Measurements from ENCODE around the gene HMOX1.

The HMOX1 gene, protein sequence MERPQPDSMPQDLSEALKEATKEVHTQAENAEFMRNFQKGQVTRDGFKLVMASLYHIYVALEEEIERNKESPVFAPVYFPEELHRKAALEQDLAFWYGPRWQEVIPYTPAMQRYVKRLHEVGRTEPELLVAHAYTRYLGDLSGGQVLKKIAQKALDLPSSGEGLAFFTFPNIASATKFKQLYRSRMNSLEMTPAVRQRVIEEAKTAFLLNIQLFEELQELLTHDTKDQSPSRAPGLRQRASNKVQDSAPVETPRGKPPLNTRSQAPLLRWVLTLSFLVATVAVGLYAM

GRCh38 chr22:35380537-35381423 lies at the start of gene HMOX1:
HMOX1 (plus strand) TSS chr22:35381096; CDS start chr22:35381174, 78 bp downstream.
- no peak for DNase-seq

- no peak for DNase-seq
Measured at GRCh38 chr22:35332278-35332677, 48.6 kb upstream of the HMOX1 start.

GRCh38 chr22:35333220-35333619 lies 47.7 kb upstream of the HMOX1 start:
- DNase-seq: no peak

- DNase-seq: no peak
Measured at GRCh38 chr22:35334004-35334403, 46.9 kb upstream of the HMOX1 start.

- no peak for DNase-seq
Measured at GRCh38 chr22:35335468-35335867, 45.4 kb upstream of the HMOX1 start.

DNA sequence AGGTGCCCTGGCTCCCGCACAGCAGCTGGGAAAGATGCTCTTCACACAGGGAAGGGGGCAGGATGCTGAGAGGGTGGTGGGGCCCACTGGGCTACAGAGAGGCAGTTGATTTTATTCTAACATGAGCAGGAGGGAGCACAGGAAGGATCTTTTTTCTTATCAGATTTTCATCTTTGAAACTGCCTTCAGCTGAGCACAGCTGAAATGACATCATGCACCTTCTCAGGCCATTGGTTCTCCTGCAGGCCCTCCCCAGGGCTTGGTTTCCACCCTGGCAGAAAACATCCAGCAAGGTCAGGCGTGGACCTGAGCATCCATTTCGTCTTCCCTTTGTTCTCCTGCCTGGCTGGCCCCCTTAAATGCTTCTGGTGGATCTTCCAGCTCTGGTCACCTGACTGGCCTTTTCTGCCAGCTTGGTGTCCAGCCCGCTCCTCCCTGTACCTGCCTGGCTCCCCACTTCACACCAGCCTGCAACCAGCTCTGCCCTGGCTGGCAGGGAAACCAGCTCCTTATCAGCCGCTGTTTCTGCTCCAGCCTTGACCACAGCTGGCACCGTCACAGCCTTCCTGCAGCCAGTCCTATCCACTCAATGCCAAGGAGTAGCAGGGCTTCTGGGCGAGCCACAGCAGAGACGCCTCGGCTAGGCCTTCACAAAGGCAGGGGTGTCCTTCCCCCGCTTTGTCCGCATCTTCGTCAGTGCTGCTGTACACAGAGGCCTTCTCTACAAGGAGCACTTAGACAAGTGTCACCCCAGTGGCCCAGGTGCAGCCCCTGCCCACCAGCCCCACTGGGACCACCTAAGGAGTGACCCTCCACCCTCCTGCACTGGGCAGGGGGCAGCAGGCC lies 44.7 kb upstream of the HMOX1 start:
- DNase-seq: no peak

DNA sequence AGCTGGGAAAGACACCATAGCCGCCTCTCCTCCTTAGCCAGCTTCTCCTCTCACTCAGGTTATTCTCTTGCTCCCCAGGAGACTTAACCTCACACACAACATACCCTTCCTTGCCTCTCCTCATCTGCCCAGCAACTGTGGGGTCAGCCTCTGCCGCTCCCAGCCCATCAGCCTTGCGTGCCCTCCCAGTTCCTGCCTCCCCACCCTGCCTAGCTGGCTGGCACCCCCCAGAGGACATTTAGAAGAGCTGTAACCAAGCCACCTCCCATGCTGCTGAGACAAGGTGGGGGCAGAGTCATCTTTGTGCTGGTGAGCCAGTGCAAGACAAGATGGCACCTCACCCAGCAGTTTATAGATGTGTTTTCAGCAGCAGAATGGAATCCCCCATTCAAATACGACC lies 43.0 kb upstream of the HMOX1 start:
- DNase-seq: no peak

DNA sequence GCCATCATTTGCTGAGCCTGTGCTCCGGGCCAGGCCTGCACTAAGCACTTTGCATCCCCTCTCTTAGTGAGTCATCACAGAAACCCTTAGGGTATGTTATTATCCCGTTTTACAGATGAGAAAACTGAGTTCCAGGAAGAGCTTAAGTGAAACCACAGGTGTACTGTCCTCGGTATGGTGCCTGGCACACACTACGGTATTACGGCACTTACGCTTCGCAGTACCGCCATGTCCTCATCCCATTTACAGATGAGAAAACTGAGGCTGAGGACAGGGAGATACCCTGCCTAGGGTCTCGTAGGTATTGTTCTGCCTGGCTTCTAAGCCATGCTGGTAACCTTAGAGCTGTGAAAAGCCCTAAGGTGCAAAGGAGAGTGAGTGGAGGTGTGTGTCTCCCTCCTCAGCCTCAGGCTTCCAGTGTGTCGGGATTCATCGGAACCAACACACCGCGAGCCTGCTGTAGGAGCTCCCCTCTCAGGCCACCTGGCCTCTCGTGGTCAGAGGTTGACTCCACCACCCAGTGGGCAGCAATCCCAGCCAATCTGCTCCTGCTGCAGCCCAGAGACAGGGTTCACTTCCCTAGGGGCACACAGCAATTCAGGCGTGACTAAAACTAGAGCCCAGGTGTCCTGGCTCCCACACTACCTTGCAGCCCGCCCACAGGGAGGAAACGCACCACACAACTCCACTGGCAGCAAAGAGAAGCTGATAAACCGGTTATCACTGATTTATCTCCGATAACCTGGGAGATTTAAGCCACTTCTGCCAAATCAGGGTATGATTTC lies 39.6 kb upstream of the HMOX1 start:
- no peak for DNase-seq

DNA sequence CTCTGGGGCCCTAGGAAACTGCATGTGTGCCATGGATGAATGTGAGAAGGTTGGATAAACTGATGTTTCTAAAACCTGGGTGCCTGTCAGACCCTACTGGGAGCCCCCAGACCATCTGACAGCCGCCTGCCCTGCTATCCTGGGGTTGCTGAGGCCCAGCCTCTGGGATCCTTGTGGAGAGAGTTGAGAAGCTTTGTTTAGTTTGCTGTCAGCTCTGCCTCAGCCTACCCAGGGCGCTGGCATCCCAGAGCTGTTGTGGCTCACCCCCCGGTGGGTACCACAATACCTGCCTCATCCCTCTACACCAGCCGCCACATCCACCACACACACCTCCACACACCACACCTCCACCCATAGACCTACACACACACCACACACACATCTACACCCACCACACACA lies 38.5 kb upstream of the HMOX1 start:
- no peak for DNase-seq

GRCh38 chr22:35343664-35344550 lies 37.0 kb upstream of the HMOX1 start:
- no peak for DNase-seq

- DNase-seq: no peak
Measured at GRCh38 chr22:35344956-35345690, 35.8 kb upstream of the HMOX1 start.

DNA sequence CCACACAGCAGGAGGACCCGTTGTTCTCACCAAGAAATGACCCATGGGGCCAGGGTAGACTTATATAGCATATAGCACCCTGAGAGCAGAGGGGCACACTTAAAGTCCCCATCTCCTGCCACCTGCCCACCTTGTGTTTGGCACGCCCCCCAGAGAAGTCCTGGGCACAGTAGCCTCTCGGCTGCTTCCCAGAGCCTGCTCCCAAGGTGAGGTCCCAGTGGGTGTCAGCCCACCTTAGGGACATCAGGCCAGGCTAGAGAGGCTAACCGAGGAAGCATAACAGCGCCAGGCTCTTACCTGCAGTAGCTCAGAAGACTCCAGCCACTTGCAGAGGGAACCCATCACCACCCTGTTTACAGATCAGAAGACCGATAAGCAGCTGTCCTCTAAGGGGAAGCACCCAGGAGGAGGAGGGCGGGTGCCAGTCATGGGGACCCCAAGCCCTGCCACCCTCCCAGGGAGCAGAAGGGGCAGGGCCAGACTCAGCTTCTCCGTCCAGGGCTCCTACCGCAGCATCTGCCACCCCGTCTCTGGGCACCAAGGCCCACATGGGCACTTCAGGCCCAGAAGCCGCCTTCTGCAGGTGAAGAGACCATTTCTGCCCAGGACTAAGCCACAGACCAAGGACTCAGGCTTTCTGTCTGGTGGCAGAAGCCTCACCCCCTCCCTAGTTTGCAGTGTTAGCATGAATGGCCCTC lies 34.9 kb upstream of the HMOX1 start:
- no peak for DNase-seq

- DNase-seq: no peak
Measured at GRCh38 chr22:35346596-35347220, 34.2 kb upstream of the HMOX1 start.

- DNase-seq: no peak
Measured at GRCh38 chr22:35347462-35347861, 33.4 kb upstream of the HMOX1 start.

- DNase-seq: no peak
Measured at GRCh38 chr22:35348026-35348590, 32.8 kb upstream of the HMOX1 start.

DNA sequence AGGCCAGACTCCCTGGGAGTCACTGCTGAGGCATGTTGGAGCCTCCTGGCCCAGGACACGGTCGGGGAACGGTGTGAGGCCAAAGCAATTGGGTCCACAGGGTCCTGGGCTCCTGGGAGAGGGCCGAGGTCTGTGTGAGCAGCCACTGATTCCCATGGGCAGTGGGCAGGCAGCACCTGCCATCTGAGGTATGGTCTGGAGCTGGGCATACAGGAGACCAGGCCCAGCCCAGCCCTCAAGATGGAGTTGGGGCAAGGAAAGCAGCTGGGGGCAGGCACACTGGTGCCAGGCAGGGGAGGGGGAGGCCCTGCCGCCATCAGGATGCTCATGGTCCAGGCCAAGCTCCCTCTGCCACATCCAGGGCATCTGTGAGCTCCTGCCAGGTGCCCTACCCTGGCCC lies 32.2 kb upstream of the HMOX1 start:
- no peak for DNase-seq

GRCh38 chr22:35349368-35349703 lies 31.6 kb upstream of the HMOX1 start:
- no peak for DNase-seq

GRCh38 chr22:35349704-35350538 lies 31.0 kb upstream of the HMOX1 start:
- peak; percentile 5 for DNase-seq

Data from NCI-H2081 treated with DMSO at 0.1 percent for 48 hours (cell line).